Measurements from ENCODE around the gene HOXB4.

The HOXB4 gene

GRCh38 chr17:48561884-48562810 is 16.0 kb downstream of the HOXB4 start:
- Histone ChIP-seq H3K4me3 (replicated peaks; ENCODE audit: low read depth, low read length) (no peak overlapping the region), H3K27me3 (replicated peaks; ENCODE audit: control insufficient read depth, insufficient read depth, low read length) (no peaks in the 10 kb centered on the region), H3K36me3 (ENCODE audit: control insufficient read depth, insufficient read depth, low read length) (no peaks in the 10 kb centered on the region)
- DNase-seq (ENCODE audit: extremely low read depth, insufficient read length) = no peak
- TF ChIP-seq, protein P1, sequence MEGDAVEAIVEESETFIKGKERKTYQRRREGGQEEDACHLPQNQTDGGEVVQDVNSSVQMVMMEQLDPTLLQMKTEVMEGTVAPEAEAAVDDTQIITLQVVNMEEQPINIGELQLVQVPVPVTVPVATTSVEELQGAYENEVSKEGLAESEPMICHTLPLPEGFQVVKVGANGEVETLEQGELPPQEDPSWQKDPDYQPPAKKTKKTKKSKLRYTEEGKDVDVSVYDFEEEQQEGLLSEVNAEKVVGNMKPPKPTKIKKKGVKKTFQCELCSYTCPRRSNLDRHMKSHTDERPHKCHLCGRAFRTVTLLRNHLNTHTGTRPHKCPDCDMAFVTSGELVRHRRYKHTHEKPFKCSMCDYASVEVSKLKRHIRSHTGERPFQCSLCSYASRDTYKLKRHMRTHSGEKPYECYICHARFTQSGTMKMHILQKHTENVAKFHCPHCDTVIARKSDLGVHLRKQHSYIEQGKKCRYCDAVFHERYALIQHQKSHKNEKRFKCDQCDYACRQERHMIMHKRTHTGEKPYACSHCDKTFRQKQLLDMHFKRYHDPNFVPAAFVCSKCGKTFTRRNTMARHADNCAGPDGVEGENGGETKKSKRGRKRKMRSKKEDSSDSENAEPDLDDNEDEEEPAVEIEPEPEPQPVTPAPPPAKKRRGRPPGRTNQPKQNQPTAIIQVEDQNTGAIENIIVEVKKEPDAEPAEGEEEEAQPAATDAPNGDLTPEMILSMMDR (IDR thresholded peaks at IDR 0.05; ENCODE audit: insufficient read depth, low read length, poor library complexity, severe bottlenecking) = peak; percentile 15

- Histone ChIP-seq H3K36me3 (ENCODE audit: control insufficient read depth, insufficient read depth, low read length) (no peaks in the 10 kb centered on the region), H3K27me3 (replicated peaks; ENCODE audit: control insufficient read depth, insufficient read depth, low read length) (no peaks in the 10 kb centered on the region), H3K4me3 (replicated peaks; ENCODE audit: low read depth, low read length) (no peak overlapping the region)
- TF ChIP-seq, protein P1 (IDR thresholded peaks at IDR 0.05; ENCODE audit: insufficient read depth, low read length, poor library complexity, severe bottlenecking) = no peak
- DNase-seq (ENCODE audit: extremely low read depth, insufficient read length) = no peak
These were observed 18.0 kb downstream of the HOXB4 start for GRCh38 chr17:48559840-48560817.

DNA sequence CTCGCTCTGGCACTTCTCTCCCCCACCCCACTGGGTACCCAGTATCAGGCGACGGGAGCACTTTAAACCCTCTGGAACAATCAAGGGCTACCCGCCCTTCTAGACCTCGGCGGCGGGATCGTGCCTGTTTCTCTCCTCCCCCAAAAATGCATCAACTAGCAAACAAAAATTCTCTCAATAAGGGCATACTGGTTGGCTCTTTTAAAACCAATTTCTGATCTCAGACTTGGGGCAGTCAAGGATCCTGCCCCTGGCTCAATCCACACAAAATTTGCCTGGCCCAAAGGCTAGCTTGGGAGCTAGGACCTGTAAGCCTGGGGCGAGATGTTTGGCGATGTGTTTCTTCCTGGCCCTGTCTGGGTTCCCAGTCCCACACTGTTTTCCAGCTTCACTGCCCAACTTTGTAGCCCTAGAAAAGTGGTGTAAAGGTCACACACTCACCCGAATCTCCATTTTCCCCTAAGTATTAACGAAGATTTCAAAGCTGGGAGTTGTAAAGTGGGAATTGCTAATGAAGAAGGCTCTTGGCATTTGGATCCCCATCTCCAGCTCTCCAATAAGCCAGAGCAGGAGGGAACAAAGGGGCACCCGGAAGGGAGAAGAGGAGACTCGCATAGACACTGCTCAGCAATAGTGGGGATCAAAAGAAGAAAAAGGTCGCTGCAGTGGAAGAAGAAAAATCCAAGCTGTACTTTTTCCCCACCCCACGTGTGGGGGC is 18.9 kb downstream of the HOXB4 start:
- DNase-seq (ENCODE audit: extremely low read depth, insufficient read length) = no peak
- Histone ChIP-seq H3K4me3 (replicated peaks; ENCODE audit: low read depth, low read length) (no peak overlapping the region), H3K36me3 (ENCODE audit: control insufficient read depth, insufficient read depth, low read length) (no peaks in the 10 kb centered on the region), H3K27me3 (replicated peaks; ENCODE audit: control insufficient read depth, insufficient read depth, low read length) (no peaks in the 10 kb centered on the region)
- TF ChIP-seq, protein P1 (IDR thresholded peaks at IDR 0.05; ENCODE audit: insufficient read depth, low read length, poor library complexity, severe bottlenecking) = no peak

DNA sequence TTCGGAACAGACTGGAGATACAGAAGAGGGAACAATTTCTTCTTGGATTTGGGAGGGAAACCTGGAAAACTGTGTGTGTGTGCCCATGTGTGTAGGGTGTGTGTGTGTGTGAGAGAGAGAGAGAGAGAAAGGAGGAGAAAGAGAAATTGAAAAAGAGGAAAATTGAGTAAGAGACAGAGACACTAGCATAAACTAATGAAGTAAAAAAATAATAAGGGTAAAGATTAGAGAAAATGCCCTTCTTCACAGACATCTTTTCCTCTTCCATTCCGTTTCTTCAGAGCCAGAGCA is 19.4 kb downstream of the HOXB4 start:
- TF ChIP-seq, protein P1 (IDR thresholded peaks at IDR 0.05; ENCODE audit: insufficient read depth, low read length, poor library complexity, severe bottlenecking) = no peak
- H3K4me3 ChIP-seq (replicated peaks; ENCODE audit: low read depth, low read length) = no peak overlapping the region
- no peak for DNase-seq (ENCODE audit: extremely low read depth, insufficient read length)
- no peaks in the 10 kb centered on the region for H3K27me3 ChIP-seq (replicated peaks; ENCODE audit: control insufficient read depth, insufficient read depth, low read length)
- H3K36me3 ChIP-seq (ENCODE audit: control insufficient read depth, insufficient read depth, low read length) = no peaks in the 10 kb centered on the region

GRCh38 chr17:48558057-48558830 is 19.9 kb downstream of the HOXB4 start:
- Histone ChIP-seq H3K36me3 (ENCODE audit: control insufficient read depth, insufficient read depth, low read length) (no peaks in the 10 kb centered on the region), H3K27me3 (replicated peaks; ENCODE audit: control insufficient read depth, insufficient read depth, low read length) (no peaks in the 10 kb centered on the region), H3K4me3 (replicated peaks; ENCODE audit: low read depth, low read length) (no peak overlapping the region)
- TF ChIP-seq, protein P1 (IDR thresholded peaks at IDR 0.05; ENCODE audit: insufficient read depth, low read length, poor library complexity, severe bottlenecking) = no peak
- no peak for DNase-seq (ENCODE audit: extremely low read depth, insufficient read length)
